Measurements from ENCODE around the gene EDN3. TPM values are rescaled to one million over a fixed set of nuclear protein-coding genes. Genes with fewer than 3 reads are reported as not detected.

Gene EDN3
- total and polyA plus RNA-seq, 2 experiments from 2014 or later, result 0.13 to 0.17 TPM

DNA sequence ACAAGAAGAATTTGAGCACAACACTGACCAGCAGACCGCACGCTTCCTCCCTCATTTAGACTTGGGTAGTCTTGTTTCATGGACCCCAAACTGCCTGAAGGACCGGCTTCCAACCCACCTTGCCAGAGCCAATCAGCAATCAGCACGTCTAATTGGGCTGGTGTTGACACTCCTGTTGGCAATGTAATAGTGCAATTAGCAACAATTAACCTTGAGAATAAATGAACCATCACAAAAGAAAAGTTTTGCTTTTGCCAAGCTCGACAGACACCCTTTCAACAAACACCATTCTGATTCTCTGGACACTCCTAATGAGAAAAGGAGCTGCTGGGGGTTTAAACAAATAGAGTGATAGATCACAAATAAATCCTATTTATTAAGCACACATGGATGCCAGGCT is 61.0 kb downstream of the EDN3 start:
- Histone ChIP-seq H3K4me2 (no peak overlapping the region), H3K79me2 (replicated peaks; ENCODE audit: insufficient read depth) (no peaks in the 10 kb centered on the region), H2AFZ (no peak overlapping the region), H3K9me2 (ENCODE audit: insufficient read depth) (no peaks in the 10 kb centered on the region), H3K27ac (ENCODE audit: low read depth) (no peak overlapping the region), H3F3A (replicated peaks; ENCODE audit: low read depth) (no peaks in the 10 kb centered on the region), H3K27me3 (ENCODE audit: insufficient read depth) (no peaks in the 10 kb centered on the region), H4K20me1 (replicated peaks; ENCODE audit: insufficient read depth) (no peaks in the 10 kb centered on the region), H3K4me3 (no peak overlapping the region), H3K36me3 (ENCODE audit: insufficient read depth) (no peaks in the 10 kb centered on the region), H3K4me1 (ENCODE audit: insufficient read depth) (peaks cover 3% of the 10 kb centered on the region; the same call in 1 of the 2 replicates)
- no peak for TF ChIP-seq STAT1 (IDR thresholded peaks at IDR 0.05; ENCODE audit: unreplicated experiment)
- TF ChIP-seq, protein P1, sequence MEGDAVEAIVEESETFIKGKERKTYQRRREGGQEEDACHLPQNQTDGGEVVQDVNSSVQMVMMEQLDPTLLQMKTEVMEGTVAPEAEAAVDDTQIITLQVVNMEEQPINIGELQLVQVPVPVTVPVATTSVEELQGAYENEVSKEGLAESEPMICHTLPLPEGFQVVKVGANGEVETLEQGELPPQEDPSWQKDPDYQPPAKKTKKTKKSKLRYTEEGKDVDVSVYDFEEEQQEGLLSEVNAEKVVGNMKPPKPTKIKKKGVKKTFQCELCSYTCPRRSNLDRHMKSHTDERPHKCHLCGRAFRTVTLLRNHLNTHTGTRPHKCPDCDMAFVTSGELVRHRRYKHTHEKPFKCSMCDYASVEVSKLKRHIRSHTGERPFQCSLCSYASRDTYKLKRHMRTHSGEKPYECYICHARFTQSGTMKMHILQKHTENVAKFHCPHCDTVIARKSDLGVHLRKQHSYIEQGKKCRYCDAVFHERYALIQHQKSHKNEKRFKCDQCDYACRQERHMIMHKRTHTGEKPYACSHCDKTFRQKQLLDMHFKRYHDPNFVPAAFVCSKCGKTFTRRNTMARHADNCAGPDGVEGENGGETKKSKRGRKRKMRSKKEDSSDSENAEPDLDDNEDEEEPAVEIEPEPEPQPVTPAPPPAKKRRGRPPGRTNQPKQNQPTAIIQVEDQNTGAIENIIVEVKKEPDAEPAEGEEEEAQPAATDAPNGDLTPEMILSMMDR (conservative IDR thresholded peaks at IDR 0.05; ENCODE audit: low read depth in 2 of 2), result no peak
- TF ChIP-seq, protein P2, sequence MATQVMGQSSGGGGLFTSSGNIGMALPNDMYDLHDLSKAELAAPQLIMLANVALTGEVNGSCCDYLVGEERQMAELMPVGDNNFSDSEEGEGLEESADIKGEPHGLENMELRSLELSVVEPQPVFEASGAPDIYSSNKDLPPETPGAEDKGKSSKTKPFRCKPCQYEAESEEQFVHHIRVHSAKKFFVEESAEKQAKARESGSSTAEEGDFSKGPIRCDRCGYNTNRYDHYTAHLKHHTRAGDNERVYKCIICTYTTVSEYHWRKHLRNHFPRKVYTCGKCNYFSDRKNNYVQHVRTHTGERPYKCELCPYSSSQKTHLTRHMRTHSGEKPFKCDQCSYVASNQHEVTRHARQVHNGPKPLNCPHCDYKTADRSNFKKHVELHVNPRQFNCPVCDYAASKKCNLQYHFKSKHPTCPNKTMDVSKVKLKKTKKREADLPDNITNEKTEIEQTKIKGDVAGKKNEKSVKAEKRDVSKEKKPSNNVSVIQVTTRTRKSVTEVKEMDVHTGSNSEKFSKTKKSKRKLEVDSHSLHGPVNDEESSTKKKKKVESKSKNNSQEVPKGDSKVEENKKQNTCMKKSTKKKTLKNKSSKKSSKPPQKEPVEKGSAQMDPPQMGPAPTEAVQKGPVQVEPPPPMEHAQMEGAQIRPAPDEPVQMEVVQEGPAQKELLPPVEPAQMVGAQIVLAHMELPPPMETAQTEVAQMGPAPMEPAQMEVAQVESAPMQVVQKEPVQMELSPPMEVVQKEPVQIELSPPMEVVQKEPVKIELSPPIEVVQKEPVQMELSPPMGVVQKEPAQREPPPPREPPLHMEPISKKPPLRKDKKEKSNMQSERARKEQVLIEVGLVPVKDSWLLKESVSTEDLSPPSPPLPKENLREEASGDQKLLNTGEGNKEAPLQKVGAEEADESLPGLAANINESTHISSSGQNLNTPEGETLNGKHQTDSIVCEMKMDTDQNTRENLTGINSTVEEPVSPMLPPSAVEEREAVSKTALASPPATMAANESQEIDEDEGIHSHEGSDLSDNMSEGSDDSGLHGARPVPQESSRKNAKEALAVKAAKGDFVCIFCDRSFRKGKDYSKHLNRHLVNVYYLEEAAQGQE (IDR thresholded peaks at IDR 0.05; ENCODE audit: unreplicated experiment), result no peak
- TF ChIP-seq, protein P3, sequence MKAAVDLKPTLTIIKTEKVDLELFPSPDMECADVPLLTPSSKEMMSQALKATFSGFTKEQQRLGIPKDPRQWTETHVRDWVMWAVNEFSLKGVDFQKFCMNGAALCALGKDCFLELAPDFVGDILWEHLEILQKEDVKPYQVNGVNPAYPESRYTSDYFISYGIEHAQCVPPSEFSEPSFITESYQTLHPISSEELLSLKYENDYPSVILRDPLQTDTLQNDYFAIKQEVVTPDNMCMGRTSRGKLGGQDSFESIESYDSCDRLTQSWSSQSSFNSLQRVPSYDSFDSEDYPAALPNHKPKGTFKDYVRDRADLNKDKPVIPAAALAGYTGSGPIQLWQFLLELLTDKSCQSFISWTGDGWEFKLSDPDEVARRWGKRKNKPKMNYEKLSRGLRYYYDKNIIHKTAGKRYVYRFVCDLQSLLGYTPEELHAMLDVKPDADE (IDR thresholded peaks at IDR 0.05), result no peak
- TF ChIP-seq ZNF331 (CRISPR knock-in tag; IDR thresholded peaks at IDR 0.05; ENCODE audit: low read depth), result no peak
- TF ChIP-seq NANOG (IDR thresholded peaks at IDR 0.05; ENCODE audit: borderline replicate concordance), result no peak
- TF ChIP-seq ZNF114 (CRISPR knock-in tag; IDR thresholded peaks at IDR 0.05), result no peak
- no peak for TF ChIP-seq EZH2 (IDR thresholded peaks at IDR 0.05; ENCODE audit: low read depth, unreplicated experiment)
- Mint-ChIP-seq H3K4me3 (no peak overlapping the region), H3K9me3 (no peaks in the 10 kb centered on the region), H3K27ac (no peak overlapping the region), H3K27me3 (ENCODE audit: insufficient read depth, low read depth, poor library complexity) (peaks cover 4% of the 10 kb centered on the region), H3K4me1 (peaks cover 14% of the 10 kb centered on the region), H3K36me3 (ENCODE audit: low read depth) (no peaks in the 10 kb centered on the region)
- ATAC-seq (no peak), DNase-seq (ENCODE audit: low spot score) (no peak)

DNA sequence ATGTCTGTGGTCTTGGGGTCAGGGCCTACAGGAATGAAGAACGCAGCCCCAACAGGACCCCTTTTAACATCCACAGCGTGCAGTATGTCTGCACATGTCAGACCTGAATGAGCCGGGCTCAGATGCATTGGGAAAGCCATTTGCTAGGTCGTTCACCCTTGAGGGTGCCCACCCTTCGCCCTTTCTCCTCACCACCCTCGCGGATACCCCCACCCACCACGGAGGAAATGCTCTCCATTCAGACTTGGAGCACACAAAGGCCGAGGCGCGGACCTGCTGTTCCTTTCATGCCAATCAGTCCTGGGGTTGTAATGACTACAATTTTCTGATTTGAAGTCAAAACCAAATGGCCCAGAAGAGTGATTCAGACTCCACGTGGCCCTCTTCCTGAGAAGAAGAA is 62.7 kb downstream of the EDN3 start:
- peak overlapping the region; percentile 84 for H2AFZ ChIP-seq
- H3F3A ChIP-seq (replicated peaks; ENCODE audit: low read depth), result no peaks in the 10 kb centered on the region
- H3K27ac ChIP-seq (ENCODE audit: low read depth), result no peak overlapping the region
- no peak overlapping the region for H3K4me3 ChIP-seq
- Mint-ChIP-seq H3K4me3 (no peak overlapping the region), H3K27ac (peak overlapping the region; percentile 54; the same call in 1 of the 2 replicates), H3K27me3 (ENCODE audit: insufficient read depth, low read depth, poor library complexity) (peaks cover 4% of the 10 kb centered on the region), H3K9me3 (no peaks in the 10 kb centered on the region), H3K4me1 (peaks cover 14% of the 10 kb centered on the region), H3K36me3 (ENCODE audit: low read depth) (no peaks in the 10 kb centered on the region)
- DNase-seq (ENCODE audit: low spot score), result no peak
- no peak for ATAC-seq
- no peak overlapping the region for H3K4me2 ChIP-seq
- no peaks in the 10 kb centered on the region for H4K20me1 ChIP-seq (replicated peaks; ENCODE audit: insufficient read depth)
- H3K4me1 ChIP-seq (ENCODE audit: insufficient read depth), result peaks cover 3% of the 10 kb centered on the region; the same call in 1 of the 2 replicates
- H3K36me3 ChIP-seq (ENCODE audit: insufficient read depth), result no peaks in the 10 kb centered on the region
- no peaks in the 10 kb centered on the region for H3K79me2 ChIP-seq (replicated peaks; ENCODE audit: insufficient read depth)
- H3K27me3 ChIP-seq (ENCODE audit: insufficient read depth), result no peaks in the 10 kb centered on the region
- no peaks in the 10 kb centered on the region for H3K9me2 ChIP-seq (ENCODE audit: insufficient read depth)
- no peak for TF ChIP-seq CREB1 (CRISPR knock-in tag; IDR thresholded peaks at IDR 0.05; ENCODE audit: low read depth)
- TF ChIP-seq, protein P1 (conservative IDR thresholded peaks at IDR 0.05; ENCODE audit: low read depth in 2 of 2), result no peak
- TF ChIP-seq EZH2 (IDR thresholded peaks at IDR 0.05; ENCODE audit: low read depth, unreplicated experiment), result no peak
- no peak for TF ChIP-seq JUNB (IDR thresholded peaks at IDR 0.05; ENCODE audit: unreplicated experiment)
- TF ChIP-seq, protein P2 (IDR thresholded peaks at IDR 0.05; ENCODE audit: unreplicated experiment), result no peak
- TF ChIP-seq ZNF331 (CRISPR knock-in tag; IDR thresholded peaks at IDR 0.05; ENCODE audit: low read depth), result no peak
- no peak for TF ChIP-seq STAT1 (IDR thresholded peaks at IDR 0.05; ENCODE audit: unreplicated experiment)
- TF ChIP-seq NANOG (IDR thresholded peaks at IDR 0.05; ENCODE audit: borderline replicate concordance), result no peak
- no peak for TF ChIP-seq EZH2phosphoT487 (IDR thresholded peaks at IDR 0.05; ENCODE audit: unreplicated experiment)

Measured in GM23338 (cell line).